ENCODE data around the gene SMIM11.
"Not testable (repeated sequence)": the region's sequence is repeated elsewhere in the genome, so short reads cannot be mapped to it uniquely, and the experiment has no call there.

Gene SMIM11

GRCh38 chr21:34365809-34366208 is 9.5 kb upstream of the SMIM11 start:
- TF ChIP-seq CTCF (IDR thresholded peaks at IDR 0.05; ENCODE audit: low read depth, low read length): no peak
- H3K4me1 ChIP-seq: no peaks in the 10 kb centered on the region; the same call in 1 of the 2 replicates
- H3K27me3 ChIP-seq: 0 out of 2 replicates have a peak, but pooled peaks cover 4% of the 10 kb centered on the region
- no peak for DNase-seq
- H3K9me3 ChIP-seq: no peaks in the 10 kb centered on the region
- H3K36me3 ChIP-seq: no peaks in the 10 kb centered on the region
- H3K4me3 ChIP-seq (ENCODE audit: low read depth, low read length): no peak overlapping the region

DNA sequence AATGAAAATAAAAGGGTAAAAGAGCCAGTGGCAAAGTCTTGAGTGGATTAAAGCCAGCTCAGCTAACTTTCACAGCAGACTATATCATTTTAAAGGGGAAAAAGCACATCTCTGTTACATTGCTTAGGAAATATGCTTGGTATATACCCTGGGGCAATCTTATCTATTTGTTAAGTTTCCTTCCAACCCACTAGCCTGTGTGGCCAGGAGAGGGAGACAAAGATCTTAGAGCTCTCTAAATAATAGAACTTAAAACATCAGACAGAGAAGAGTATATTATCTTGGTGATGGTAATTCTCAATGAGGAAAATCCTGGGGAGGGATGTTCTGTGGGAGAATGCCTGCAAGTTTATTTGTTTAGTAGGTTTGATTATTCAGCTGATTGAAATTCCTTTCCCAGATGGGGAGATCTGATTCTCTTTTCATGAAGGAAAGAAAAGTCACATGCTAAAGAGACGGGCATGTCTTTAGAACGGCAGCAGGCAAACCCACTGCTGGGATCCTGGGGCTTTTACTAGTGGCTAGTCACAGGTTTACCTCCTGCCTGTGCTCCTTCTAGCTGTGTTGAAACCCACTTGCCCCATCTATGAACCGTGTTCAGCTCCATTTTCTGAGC is 7.9 kb upstream of the SMIM11 start:
- H3K27me3 ChIP-seq: no peaks in the 10 kb centered on the region
- H3K36me3 ChIP-seq: no peaks in the 10 kb centered on the region
- H3K9me3 ChIP-seq: no peaks in the 10 kb centered on the region
- DNase-seq: peak; percentile 63
- TF ChIP-seq CTCF (IDR thresholded peaks at IDR 0.05; ENCODE audit: low read depth, low read length): peak; percentile 85
- no peak overlapping the region for H3K4me3 ChIP-seq (ENCODE audit: low read depth, low read length)
- no peaks in the 10 kb centered on the region; the same call in 1 of the 2 replicates for H3K4me1 ChIP-seq

- Histone ChIP-seq H3K4me1 (no peaks in the 10 kb centered on the region; the same call in 1 of the 2 replicates), H3K36me3 (no peaks in the 10 kb centered on the region), H3K9me3 (no peaks in the 10 kb centered on the region), H3K27me3 (no peaks in the 10 kb centered on the region), H3K4me3 (ENCODE audit: low read depth, low read length) (no peak overlapping the region)
- TF ChIP-seq CTCF (IDR thresholded peaks at IDR 0.05; ENCODE audit: low read depth, low read length): no peak
- no peak for DNase-seq
Measured at GRCh38 chr21:34369741-34370140, 5.6 kb upstream of the SMIM11 start.

GRCh38 chr21:34372321-34372720 is 3.0 kb upstream of the SMIM11 start:
- DNase-seq: no peak
- H3K9me3 ChIP-seq: no peaks in the 10 kb centered on the region
- no peak overlapping the region for H3K4me3 ChIP-seq (ENCODE audit: low read depth, low read length)
- no peaks in the 10 kb centered on the region; the same call in 1 of the 2 replicates for H3K4me1 ChIP-seq
- TF ChIP-seq CTCF (IDR thresholded peaks at IDR 0.05; ENCODE audit: low read depth, low read length): no peak
- H3K36me3 ChIP-seq: no peaks in the 10 kb centered on the region
- H3K27me3 ChIP-seq: no peaks in the 10 kb centered on the region

GRCh38 chr21:34374462-34374861 is 845 bp upstream of the SMIM11 start:
- DNase-seq; H3K4me1 ChIP-seq; H3K27me3 ChIP-seq; H3K9me3 ChIP-seq; H3K36me3 ChIP-seq; H3K4me3 ChIP-seq (ENCODE audit: low read depth, low read length): not testable (repeated sequence)

- H3K27me3 ChIP-seq; H3K36me3 ChIP-seq; H3K4me3 ChIP-seq (ENCODE audit: low read depth, low read length); H3K9me3 ChIP-seq; DNase-seq; H3K4me1 ChIP-seq: not testable (repeated sequence)
Measured at GRCh38 chr21:34375619-34375972, 289 bp downstream of the SMIM11 start.

GRCh38 chr21:34383138-34383537 is 7.8 kb downstream of the SMIM11 start:
- not testable (repeated sequence) for DNase-seq; H3K27me3 ChIP-seq; H3K4me3 ChIP-seq (ENCODE audit: low read depth, low read length)

GRCh38 chr21:34383724-34384415 is 8.6 kb downstream of the SMIM11 start:
- H3K4me1 ChIP-seq; DNase-seq; H3K36me3 ChIP-seq; H3K4me3 ChIP-seq (ENCODE audit: low read depth, low read length); H3K9me3 ChIP-seq; H3K27me3 ChIP-seq: not testable (repeated sequence)

More at GRCh38 chr21:34383138-34383537, 7.8 kb downstream of the SMIM11 start:
- not testable (repeated sequence) for H3K36me3 ChIP-seq, H3K9me3 ChIP-seq, H3K4me1 ChIP-seq

- H3K36me3 ChIP-seq; H3K27me3 ChIP-seq; H3K9me3 ChIP-seq; H3K4me3 ChIP-seq (ENCODE audit: low read depth, low read length); H3K4me1 ChIP-seq; DNase-seq: not testable (repeated sequence)
Measured at GRCh38 chr21:34400522-34400921, 25.2 kb downstream of the SMIM11 start.

DNA sequence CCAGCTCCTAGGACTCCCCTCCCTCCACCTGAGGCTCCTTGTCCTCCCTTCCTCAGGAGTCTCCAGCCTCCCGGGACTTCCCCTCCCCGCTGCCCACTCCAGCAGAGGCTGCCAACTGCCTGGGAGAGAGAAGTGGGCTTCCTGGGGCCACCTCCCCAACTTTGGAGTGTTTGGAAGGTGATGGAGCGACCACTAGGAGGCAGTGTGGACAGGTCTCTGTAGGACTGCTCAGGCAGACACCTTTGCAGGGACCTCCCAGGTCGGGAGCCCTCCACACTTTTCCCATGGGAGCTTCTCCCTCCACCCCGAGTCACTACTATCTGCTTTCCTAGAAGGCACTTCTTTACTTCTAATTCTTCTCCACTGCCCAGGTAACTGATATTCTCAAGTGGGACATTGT is 29.4 kb downstream of the SMIM11 start:
- not testable (repeated sequence) for H3K27me3 ChIP-seq; H3K36me3 ChIP-seq; DNase-seq; H3K4me3 ChIP-seq (ENCODE audit: low read depth, low read length); H3K9me3 ChIP-seq; H3K4me1 ChIP-seq

- not testable (repeated sequence) for H3K4me3 ChIP-seq (ENCODE audit: low read depth, low read length); H3K9me3 ChIP-seq; H3K27me3 ChIP-seq; DNase-seq; H3K4me1 ChIP-seq; H3K36me3 ChIP-seq
Measured at GRCh38 chr21:34405686-34406085, 30.4 kb downstream of the SMIM11 start.

GRCh38 chr21:34406102-34406501 is 30.8 kb downstream of the SMIM11 start:
- not testable (repeated sequence) for H3K27me3 ChIP-seq; H3K9me3 ChIP-seq; DNase-seq; H3K36me3 ChIP-seq; H3K4me3 ChIP-seq (ENCODE audit: low read depth, low read length); H3K4me1 ChIP-seq
